ENCODE data around the gene AKR1C8. TPM values are rescaled to one million over a fixed set of nuclear protein-coding genes. Genes with fewer than 3 reads are reported as not detected.
"Not testable (repeated sequence)": the region's sequence is repeated elsewhere in the genome, so short reads cannot be mapped to it uniquely, and the experiment has no call there.

The AKR1C8 gene
- total RNA-seq, 1 donor from 2014 or later = not detected

GRCh38 chr10:5125315-5126044 is 59.5 kb downstream of the AKR1C8 start:
- Mint-ChIP-seq H3K4me1 (ENCODE audit: unreplicated experiment) (no peaks in the 10 kb centered on the region), H3K4me3 (ENCODE audit: unreplicated experiment) (no peak overlapping the region), H3K27me3 (ENCODE audit: unreplicated experiment) (no peaks in the 10 kb centered on the region), H3K36me3 (ENCODE audit: unreplicated experiment) (no peaks in the 10 kb centered on the region), H3K9me3 (ENCODE audit: unreplicated experiment) (peaks cover 4% of the 10 kb centered on the region), H3K27ac (ENCODE audit: unreplicated experiment) (no peak overlapping the region)
- no peak for DNase-seq (ENCODE audit: extremely low spot score, unreplicated experiment)
- TF ChIP-seq CTCF (IDR thresholded peaks at IDR 0.05) = no peak

- peaks cover 4% of the 10 kb centered on the region for H3K9me3 Mint-ChIP-seq (ENCODE audit: unreplicated experiment)
- H3K4me1 Mint-ChIP-seq (ENCODE audit: unreplicated experiment) = no peaks in the 10 kb centered on the region
- no peak for DNase-seq (ENCODE audit: extremely low spot score, unreplicated experiment)
- no peak overlapping the region for H3K27ac Mint-ChIP-seq (ENCODE audit: unreplicated experiment)
- no peaks in the 10 kb centered on the region for H3K36me3 Mint-ChIP-seq (ENCODE audit: unreplicated experiment)
- no peak for TF ChIP-seq CTCF (IDR thresholded peaks at IDR 0.05)
- H3K4me3 Mint-ChIP-seq (ENCODE audit: unreplicated experiment) = no peak overlapping the region
- H3K27me3 Mint-ChIP-seq (ENCODE audit: unreplicated experiment) = no peaks in the 10 kb centered on the region
Observed at GRCh38 chr10:5123886-5124285, 61.1 kb downstream of the AKR1C8 start.

GRCh38 chr10:5119997-5120396 is 65.0 kb downstream of the AKR1C8 start:
- not testable (repeated sequence) for H3K27me3 Mint-ChIP-seq (ENCODE audit: unreplicated experiment); DNase-seq (ENCODE audit: extremely low spot score, unreplicated experiment); H3K9me3 Mint-ChIP-seq (ENCODE audit: unreplicated experiment); H3K36me3 Mint-ChIP-seq (ENCODE audit: unreplicated experiment); H3K4me1 Mint-ChIP-seq (ENCODE audit: unreplicated experiment); H3K4me3 Mint-ChIP-seq (ENCODE audit: unreplicated experiment); H3K27ac Mint-ChIP-seq (ENCODE audit: unreplicated experiment)

- Mint-ChIP-seq H3K27me3 (ENCODE audit: unreplicated experiment) (no peaks in the 10 kb centered on the region), H3K9me3 (ENCODE audit: unreplicated experiment) (peaks cover 4% of the 10 kb centered on the region), H3K36me3 (ENCODE audit: unreplicated experiment) (no peaks in the 10 kb centered on the region), H3K27ac (ENCODE audit: unreplicated experiment) (no peak overlapping the region), H3K4me3 (ENCODE audit: unreplicated experiment) (no peak overlapping the region), H3K4me1 (ENCODE audit: unreplicated experiment) (no peaks in the 10 kb centered on the region)
- DNase-seq (ENCODE audit: extremely low spot score, unreplicated experiment) = no peak
- TF ChIP-seq CTCF (IDR thresholded peaks at IDR 0.05) = no peak
Observed at GRCh38 chr10:5117026-5117425, 67.9 kb downstream of the AKR1C8 start.

- no peak for TF ChIP-seq CTCF (IDR thresholded peaks at IDR 0.05)
- Mint-ChIP-seq H3K27me3 (ENCODE audit: unreplicated experiment) (no peaks in the 10 kb centered on the region), H3K27ac (ENCODE audit: unreplicated experiment) (no peak overlapping the region), H3K36me3 (ENCODE audit: unreplicated experiment) (no peaks in the 10 kb centered on the region), H3K4me1 (ENCODE audit: unreplicated experiment) (no peaks in the 10 kb centered on the region), H3K9me3 (ENCODE audit: unreplicated experiment) (peaks cover 4% of the 10 kb centered on the region), H3K4me3 (ENCODE audit: unreplicated experiment) (no peak overlapping the region)
- DNase-seq (ENCODE audit: extremely low spot score, unreplicated experiment) = no peak
Observed at GRCh38 chr10:5116621-5117020, 68.3 kb downstream of the AKR1C8 start.

GRCh38 chr10:5109861-5110260 is 75.1 kb downstream of the AKR1C8 start:
- H3K4me1 Mint-ChIP-seq (ENCODE audit: unreplicated experiment); H3K27ac Mint-ChIP-seq (ENCODE audit: unreplicated experiment); H3K36me3 Mint-ChIP-seq (ENCODE audit: unreplicated experiment); H3K27me3 Mint-ChIP-seq (ENCODE audit: unreplicated experiment); DNase-seq (ENCODE audit: extremely low spot score, unreplicated experiment); H3K9me3 Mint-ChIP-seq (ENCODE audit: unreplicated experiment); H3K4me3 Mint-ChIP-seq (ENCODE audit: unreplicated experiment): not testable (repeated sequence)

All from osteocyte (in vitro differentiated cells).